CD4-positive, alpha-beta T cell treated with Interleukin-10 for 1 hour (primary cell): Measurements from ENCODE around the gene ATF4.

Experiments used
- DNase-seq: peaks from one replicate; pipeline ENCODE4 v3.0.0-alpha.2; 2020

Gene ATF4

DNA sequence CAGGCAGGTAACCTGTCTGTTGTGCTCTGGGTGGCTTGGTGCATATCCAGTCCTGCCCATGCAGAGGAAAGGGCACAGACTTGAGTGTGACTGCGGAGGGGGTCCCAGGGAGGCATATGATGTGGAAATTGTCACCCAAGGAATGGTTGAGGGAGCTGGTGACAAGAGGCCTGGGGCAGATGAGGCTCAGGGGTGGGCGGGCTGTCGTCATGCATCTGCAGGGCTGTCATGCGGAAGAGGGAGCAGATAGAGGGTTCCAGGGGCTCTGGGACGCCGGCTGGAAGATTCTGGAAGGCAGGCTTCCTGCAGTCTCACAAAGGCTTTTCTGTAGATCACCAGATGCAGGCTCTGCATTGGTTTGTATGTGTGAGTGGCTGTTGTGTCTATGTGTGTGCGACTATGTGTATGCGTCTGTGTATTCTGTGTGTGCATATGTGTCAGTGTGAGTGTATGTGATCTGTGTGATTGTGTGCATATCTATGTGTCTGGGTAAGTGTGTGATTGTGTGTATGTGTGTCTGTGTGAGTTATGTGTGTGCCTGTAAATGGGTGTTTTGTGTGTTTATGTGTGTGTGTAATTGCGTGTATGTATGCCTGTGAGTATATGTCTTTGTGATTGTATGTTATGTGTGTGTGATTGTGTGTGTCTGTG, 42.6 kb downstream of the ATF4 start:
- DNase-seq, result no peak

DNA sequence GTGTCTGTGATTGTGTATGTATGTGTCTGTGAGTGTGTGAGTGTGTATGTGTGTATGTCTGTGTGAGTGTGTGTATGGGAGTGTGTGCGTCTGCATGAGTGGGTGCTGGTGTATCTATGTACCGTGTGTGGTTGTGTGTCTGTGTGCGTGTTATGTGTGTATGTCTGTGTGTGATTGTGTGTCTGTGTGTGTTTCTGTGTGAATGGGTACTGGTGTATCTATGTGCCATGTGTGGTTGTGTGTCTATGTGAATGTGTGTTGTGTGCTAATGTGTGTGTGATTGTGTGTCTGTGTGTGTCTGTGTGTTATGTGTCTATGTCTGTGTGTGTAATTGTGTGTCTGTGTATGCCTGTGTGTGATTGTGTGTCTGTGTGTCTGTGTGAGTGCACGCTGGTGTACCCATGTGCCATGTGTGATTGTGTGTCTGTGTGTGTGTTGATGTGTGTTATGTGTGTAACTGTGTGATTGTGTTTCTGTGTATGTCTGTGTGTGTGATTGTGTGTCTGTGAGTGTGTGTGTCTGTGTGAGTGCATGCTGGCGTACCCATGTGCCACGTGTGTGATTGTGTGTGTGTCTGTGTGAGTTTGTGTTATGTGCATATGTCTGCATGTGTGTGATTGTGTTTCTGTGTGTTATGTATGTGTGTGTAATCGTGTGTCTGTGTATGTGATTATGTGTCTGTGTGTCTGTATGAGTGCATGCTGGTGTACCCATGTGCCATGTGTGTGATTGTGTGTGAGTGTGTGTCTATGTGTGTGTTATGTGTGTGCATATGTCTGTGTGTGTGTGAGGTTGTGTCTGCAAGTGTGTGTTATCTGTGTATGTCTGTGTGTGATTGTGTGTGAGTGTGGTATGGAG, 43.4 kb downstream of the ATF4 start:
- DNase-seq, result no peak

DNA sequence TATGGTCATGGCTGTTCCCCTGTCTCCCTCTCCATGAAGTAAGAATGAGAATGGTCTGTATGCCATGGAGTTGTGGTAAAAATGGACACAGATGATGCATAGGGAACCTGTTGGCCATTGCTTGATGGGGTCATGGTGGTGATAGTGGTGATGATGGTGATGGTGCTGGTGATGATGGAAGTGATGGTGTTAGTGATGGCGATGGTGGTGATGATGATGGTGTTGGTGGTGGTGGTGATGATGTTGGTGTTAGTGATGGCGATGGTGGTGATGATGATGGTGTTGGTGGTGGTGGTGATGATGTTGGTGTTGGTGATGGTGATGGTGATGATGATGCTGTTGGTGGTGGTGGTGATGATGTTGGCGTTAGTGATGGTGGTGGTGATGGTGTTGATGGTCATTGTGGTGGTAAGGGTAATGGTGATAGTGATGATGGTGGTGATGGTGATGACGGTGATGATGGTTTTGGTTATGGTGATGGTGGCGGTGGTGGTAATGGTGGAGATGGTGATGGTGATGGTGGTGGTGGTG, 45.1 kb downstream of the ATF4 start:
- no peak for DNase-seq

GRCh38 chr22:39567135-39567946, 47.0 kb downstream of the ATF4 start:
- peak; percentile 52 for DNase-seq

- no peak for DNase-seq
These were observed 48.1 kb downstream of the ATF4 start for GRCh38 chr22:39568278-39568981.

DNA sequence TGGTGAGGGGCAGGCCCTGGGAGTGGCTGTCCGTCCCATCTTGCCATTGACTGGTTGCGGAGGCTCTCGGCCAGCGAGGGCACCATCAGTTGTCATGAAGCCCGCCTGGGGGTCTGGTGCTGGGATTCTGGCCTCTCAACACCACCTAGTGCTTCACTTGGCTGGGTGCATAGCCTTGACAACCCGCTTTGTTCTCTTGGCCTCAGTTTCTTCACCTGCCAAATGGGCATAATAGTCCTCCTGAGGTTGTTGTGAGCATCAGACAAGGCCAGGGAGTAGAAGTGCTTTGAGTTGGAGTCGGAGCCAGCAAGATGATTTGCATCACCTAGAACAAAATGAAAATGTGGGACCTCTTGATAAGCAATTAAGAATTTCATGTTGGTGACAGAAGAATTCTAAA, 48.7 kb downstream of the ATF4 start:
- no peak for DNase-seq

DNA sequence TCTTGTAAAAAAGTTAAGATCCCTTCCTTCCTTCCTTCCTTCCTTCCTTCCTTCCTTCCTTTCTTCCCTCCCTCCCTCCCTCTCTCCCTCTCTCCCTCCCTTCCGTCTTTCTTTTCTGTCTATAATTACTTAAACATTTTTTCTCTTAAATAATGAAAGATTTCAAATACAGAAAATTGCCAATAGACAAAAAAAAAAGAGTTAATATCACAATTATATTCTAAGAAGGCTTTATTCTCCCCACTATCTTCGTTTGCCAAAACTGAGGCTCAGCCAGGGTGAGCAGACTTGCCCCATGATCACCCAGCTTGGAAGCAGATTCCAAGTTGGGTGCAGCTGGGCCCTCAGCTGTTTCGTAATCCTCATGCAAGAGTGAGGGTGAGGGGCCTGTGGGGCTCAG, 49.9 kb downstream of the ATF4 start:
- no peak for DNase-seq

DNA sequence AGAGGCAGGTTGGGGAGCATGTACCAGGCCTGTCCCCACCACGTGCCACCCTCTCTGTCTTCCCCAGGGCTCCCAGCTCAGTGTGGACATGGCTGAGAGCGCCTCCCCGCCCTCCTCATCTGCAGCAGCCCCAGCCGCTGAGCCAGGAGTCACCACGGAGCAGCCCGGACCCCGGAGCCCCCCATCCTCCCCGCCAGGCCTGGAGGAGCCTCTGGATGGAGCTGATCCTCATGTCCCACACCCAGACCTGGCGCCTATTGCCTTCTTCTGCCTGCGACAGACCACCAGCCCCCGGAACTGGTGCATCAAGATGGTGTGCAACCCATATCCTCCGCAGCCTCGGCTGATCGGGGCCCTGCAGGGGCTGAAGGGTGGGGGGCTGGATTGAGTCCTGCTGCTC, 50.3 kb downstream of the ATF4 start, which contains the start of gene CACNA1I:
TSS of gene CACNA1I (plus strand) at position 89 of the 400 bp plus-strand sequence. CDS start at position 89, 0 bp downstream.
- no peak for DNase-seq

DNA sequence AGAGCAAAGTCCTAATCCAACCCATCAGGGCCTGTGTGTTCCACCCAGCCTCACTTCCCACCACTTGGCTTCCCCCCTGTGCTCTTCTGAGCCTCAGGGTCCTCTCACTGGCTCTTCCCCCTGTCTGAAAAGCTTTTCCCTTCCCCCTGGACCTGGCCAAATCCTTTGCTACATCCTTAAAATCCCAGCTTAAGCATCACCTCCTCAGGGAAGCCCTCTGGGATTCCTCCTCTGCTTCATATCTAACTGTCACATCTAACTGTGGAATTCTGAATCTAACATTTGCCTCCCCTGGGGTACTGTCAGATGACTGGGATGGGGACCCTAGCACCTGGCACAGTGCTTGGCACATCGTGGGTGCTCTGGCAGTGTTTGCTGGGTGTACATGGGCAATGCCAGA, 51.2 kb downstream of the ATF4 start:
- DNase-seq, result no peak
